Right atrium auricular region (tissue), 2 donors: ENCODE results near the gene UPB1. TPM values are rescaled to one million over a fixed set of nuclear protein-coding genes. Genes with fewer than 3 reads are reported as not detected.

Source experiments
- DNase-seq: peaks from one replicate; pipeline ENCODE4 v3.0.0-alpha.2; 2019; ENCODE audit warnings: low spot score
- H3K27ac ChIP-seq, 2 donors: fragments of 200-600 bp; sonication (generic); 1 replicate in 1 of 2; 2 replicates in 1 of 2; pipeline ENCODE4 v1.5.1; 2016 to 2019
- H3K27me3 ChIP-seq, 2 donors: fragments of 200-600 bp; sonication (generic); one replicate each; pipeline versions ENCODE4 v1.5.1 to v1.6.0; 2017 to 2019
- H3K36me3 ChIP-seq: fragments of 200-600 bp; sonication (generic); one replicate; pipeline ENCODE4 v1.5.1; 2016
- H3K4me1 ChIP-seq, 2 donors: fragments of 200-600 bp; sonication (generic); one replicate each; pipeline versions ENCODE4 v1.5.1 to v1.6.0; 2017 to 2019
- H3K4me3 ChIP-seq, 2 donors: fragments of 200-600 bp; sonication (generic); 1 replicate in 1 of 2; 2 replicates in 1 of 2; pipeline ENCODE4 v1.5.1; 2017 to 2019; ENCODE audit warnings: mild to moderate bottlenecking in 1 of 2, moderate library complexity in 1 of 2
- H3K9me3 ChIP-seq, 2 donors: fragments of 200-600 bp; sonication (generic); one replicate each; pipeline ENCODE4 v1.5.1; 2019
- CTCF ChIP-seq, 2 donors: fragments of 200-600 bp; sonication (generic); IDR thresholded peaks; one replicate each; pipeline ENCODE4 v1.5.1; 2019; ENCODE audit warnings: antibody characterized with exemption in 2 of 2
- total RNA-seq, 2 donors: library from RNA; depleted of rRNA; stranded (reverse); fragments of >200 nt; gene quantifications; one replicate each; pipeline ENCODE4 v1.1.0, GENCODE V29; 2016

The UPB1 gene
- total RNA-seq, 2 donors from 2014 or later, result 1.7 to 2.4 TPM

- Histone ChIP-seq H3K27me3 (no peaks in the 10 kb centered on the region), H3K4me1 (no peaks in the 10 kb centered on the region), H3K4me3 (no peak overlapping the region), H3K27ac (no peak overlapping the region), H3K36me3 (peaks cover 19% of the 10 kb centered on the region), H3K9me3 (no peaks in the 10 kb centered on the region)
- no peak for DNase-seq
- TF ChIP-seq CTCF (IDR thresholded peaks at IDR 0.05), result no peak
Measured at GRCh38 chr22:24536089-24536488, 41.0 kb downstream of the UPB1 start.

GRCh38 chr22:24540470-24540869 is 45.3 kb downstream of the UPB1 start:
- Histone ChIP-seq H3K4me1 (peaks cover 0 to 41% of the 10 kb centered on the region in 2 donors), H3K4me3 (no peak overlapping the region), H3K36me3 (peaks cover 55% of the 10 kb centered on the region), H3K9me3 (no peaks in the 10 kb centered on the region), H3K27ac (no peak overlapping the region), H3K27me3 (no peaks in the 10 kb centered on the region)
- TF ChIP-seq CTCF (IDR thresholded peaks at IDR 0.05), result no peak
- no peak for DNase-seq

GRCh38 chr22:24541681-24542515 is 46.8 kb downstream of the UPB1 start:
- H3K4me1 ChIP-seq, result peaks cover 0 to 44% of the 10 kb centered on the region in 2 donors

GRCh38 chr22:24542641-24543040 is 47.5 kb downstream of the UPB1 start:
- Histone ChIP-seq H3K27ac (peak overlapping the region; percentile 14 to 40), H3K36me3 (peaks cover 72% of the 10 kb centered on the region), H3K4me1 (peaks cover 0 to 44% of the 10 kb centered on the region in 2 donors), H3K27me3 (no peaks in the 10 kb centered on the region), H3K4me3 (no peak overlapping the region), H3K9me3 (no peaks in the 10 kb centered on the region)
- no peak for DNase-seq
- no peak for TF ChIP-seq CTCF (IDR thresholded peaks at IDR 0.05)

More at GRCh38 chr22:24541681-24542515, 46.8 kb downstream of the UPB1 start:
- Histone ChIP-seq H3K9me3 (no peaks in the 10 kb centered on the region), H3K27me3 (no peaks in the 10 kb centered on the region), H3K36me3 (peaks cover 65% of the 10 kb centered on the region), H3K27ac (peak overlapping the region; percentile 14 to 40), H3K4me3 (no peak overlapping the region)
- TF ChIP-seq CTCF (IDR thresholded peaks at IDR 0.05), result no peak
- no peak for DNase-seq

GRCh38 chr22:24543185-24543601 is 48.1 kb downstream of the UPB1 start:
- H3K4me1 ChIP-seq, result peaks cover 0 to 44% of the 10 kb centered on the region in 2 donors
- no peak for TF ChIP-seq CTCF (IDR thresholded peaks at IDR 0.05)
- H3K27ac ChIP-seq, result peak overlapping the region in 1 of 2 donors; percentile 14
- DNase-seq, result no peak
- no peaks in the 10 kb centered on the region for H3K27me3 ChIP-seq
- H3K4me3 ChIP-seq, result no peak overlapping the region
- peaks cover 78% of the 10 kb centered on the region for H3K36me3 ChIP-seq
- H3K9me3 ChIP-seq, result no peaks in the 10 kb centered on the region
